NT2/D1 (cell line): ENCODE measurements around the gene CCDC186.

Source experiments
- DNase-seq: peaks from one replicate; pipeline ENCODE4 v3.0.0-alpha.2; 2011; ENCODE audit warnings: low read depth, low spot score
- H3K27me3 ChIP-seq: 2 replicates; pipeline ENCODE4 v1.6.0; 2011; ENCODE audit warnings: mild to moderate bottlenecking; ENCODE audit not compliant: insufficient read length, insufficient read depth
- H3K36me3 ChIP-seq: 2 replicates; pipeline ENCODE4 v1.6.1; 2011; ENCODE audit warnings: mild to moderate bottlenecking, low read length, mixed read lengths; ENCODE audit not compliant: insufficient read depth, insufficient read length
- H3K4me1 ChIP-seq: 2 replicates; pipeline ENCODE4 v1.5.1; 2011; ENCODE audit not compliant: insufficient read depth, insufficient read length
- H3K4me3 ChIP-seq: 2 replicates; pipeline ENCODE4 v1.5.1; 2011; ENCODE audit warnings: low read depth; ENCODE audit not compliant: insufficient read length
- H3K9ac ChIP-seq: 2 replicates; pipeline ENCODE4 v1.6.0; 2011; ENCODE audit warnings: low read depth; ENCODE audit not compliant: insufficient read length
- H3K9me3 ChIP-seq: 2 replicates; pipeline ENCODE4 v1.5.1; 2011; ENCODE audit warnings: mild to moderate bottlenecking, low read length; ENCODE audit not compliant: insufficient read depth
- SUZ12 ChIP-seq: IDR thresholded peaks from 2 replicates; pipeline ENCODE4 v1.6.1; 2011; ENCODE audit not compliant: insufficient read length, insufficient read depth; ENCODE audit errors: extremely low read depth
- YY1 ChIP-seq: IDR thresholded peaks from 2 replicates; pipeline ENCODE4 v1.6.1; 2011; ENCODE audit not compliant: insufficient read length, insufficient read depth
- ZNF274 ChIP-seq: IDR thresholded peaks from 2 replicates; pipeline ENCODE4 v1.6.1; 2011; ENCODE audit warnings: mild to moderate bottlenecking, low read depth, low read length

CCDC186 gene

DNA sequence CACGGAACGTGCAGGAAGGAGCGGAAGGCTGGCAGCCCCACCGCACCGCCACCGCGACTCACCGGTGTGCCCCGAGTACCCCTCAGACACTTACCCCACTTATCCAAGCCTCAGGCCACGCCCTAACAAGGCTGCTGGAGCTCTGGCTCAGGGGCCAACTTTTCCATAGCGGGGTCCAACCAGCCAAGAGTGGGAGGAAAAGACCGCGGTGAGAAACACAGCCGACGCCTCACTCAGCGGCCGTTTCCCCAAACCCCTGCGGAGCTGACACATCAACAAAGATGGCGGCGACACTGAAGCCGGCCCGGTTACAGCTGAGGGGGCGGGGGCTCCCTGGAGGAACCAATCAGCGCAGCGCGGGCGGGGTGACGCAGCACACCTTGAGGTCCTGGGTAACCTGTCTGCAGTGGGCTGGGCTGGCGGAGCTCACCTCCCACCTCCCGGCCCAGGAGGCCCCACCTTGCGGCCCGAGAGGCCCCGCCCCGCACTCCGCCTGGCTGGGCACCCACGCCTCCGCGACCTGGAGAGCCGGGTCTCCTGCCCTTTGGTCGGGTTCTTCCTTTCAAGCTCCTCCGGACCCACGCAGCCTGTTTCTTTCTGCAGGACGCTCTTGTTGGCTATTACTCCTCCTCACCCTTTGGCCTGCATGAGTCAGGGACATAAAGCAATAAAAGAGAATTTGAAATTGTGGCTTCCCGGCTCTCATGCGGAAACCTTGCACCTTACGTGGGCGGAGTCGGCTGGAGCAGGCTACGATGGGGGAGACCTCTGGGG lies at the start of gene CCDC186:
Gene CCDC186, minus strand, starts transcription at position 283 of the 774 bp plus-strand sequence. CDS start 10,935 bp downstream, outside the sequence.
- DNase-seq = peak; percentile 94

DNA sequence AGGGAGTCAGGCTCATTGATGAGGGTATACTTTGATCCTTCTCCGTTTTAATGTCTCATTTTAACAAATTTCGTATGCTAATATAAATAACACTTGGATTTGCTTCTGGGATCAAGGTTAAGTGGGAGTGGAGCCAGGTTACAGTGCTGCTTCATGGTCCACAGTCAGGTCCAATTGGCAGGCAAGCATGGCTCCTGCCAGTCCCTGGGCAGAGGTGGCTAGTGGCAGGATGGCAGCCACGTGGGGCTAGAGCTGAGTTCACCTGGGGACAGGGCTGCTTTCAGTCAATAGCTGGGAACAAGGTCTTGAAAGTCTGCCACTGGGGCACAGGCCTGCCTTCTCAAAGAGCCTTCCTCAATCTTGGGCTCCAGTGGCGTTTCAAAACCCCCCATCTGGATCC lies 49.1 kb upstream of the CCDC186 start:
- H3K4me3 ChIP-seq = no peak overlapping the region
- DNase-seq = no peak
- no peak overlapping the region for H3K9ac ChIP-seq
- H3K4me1 ChIP-seq = no peaks in the 10 kb centered on the region
- TF ChIP-seq SUZ12 = no peak
- no peaks in the 10 kb centered on the region for H3K36me3 ChIP-seq
- H3K9me3 ChIP-seq = no peaks in the 10 kb centered on the region
- H3K27me3 ChIP-seq = no peaks in the 10 kb centered on the region

More for the DNA sequence above, at the start of gene CCDC186:
- peak within 1 kb of the TSS; percentile 95 for H3K4me3 ChIP-seq
- peaks cover 8% of the 10 kb centered on the region; the same call in 1 of the 2 replicates for H3K9me3 ChIP-seq
- H3K4me1 ChIP-seq = no peaks in the 10 kb centered on the region
- H3K9ac ChIP-seq = peak within 1 kb of the TSS; percentile 84
- TF ChIP-seq ZNF274 = no peak
- TF ChIP-seq YY1 = peak; percentile 66
- H3K36me3 ChIP-seq = no peaks in the 10 kb centered on the region
- peaks cover 17% of the 10 kb centered on the region for H3K27me3 ChIP-seq

GRCh38 chr10:114221235-114221634 lies 47.2 kb upstream of the CCDC186 start:
- no peak overlapping the region for H3K9ac ChIP-seq
- TF ChIP-seq SUZ12 (no peak), YY1 (no peak), ZNF274 (no peak)
- no peaks in the 10 kb centered on the region for H3K27me3 ChIP-seq
- H3K36me3 ChIP-seq = no peaks in the 10 kb centered on the region
- H3K4me1 ChIP-seq = no peaks in the 10 kb centered on the region
- no peak overlapping the region for H3K4me3 ChIP-seq
- no peaks in the 10 kb centered on the region for H3K9me3 ChIP-seq
- no peak for DNase-seq

GRCh38 chr10:114220281-114220680 lies 46.3 kb upstream of the CCDC186 start:
- Histone ChIP-seq H3K4me1 (no peaks in the 10 kb centered on the region), H3K36me3 (no peaks in the 10 kb centered on the region), H3K4me3 (no peak overlapping the region), H3K9ac (no peak overlapping the region), H3K9me3 (no peaks in the 10 kb centered on the region), H3K27me3 (no peaks in the 10 kb centered on the region)
- TF ChIP-seq SUZ12 = no peak
- no peak for TF ChIP-seq YY1
- no peak for TF ChIP-seq ZNF274
- no peak for DNase-seq

DNA sequence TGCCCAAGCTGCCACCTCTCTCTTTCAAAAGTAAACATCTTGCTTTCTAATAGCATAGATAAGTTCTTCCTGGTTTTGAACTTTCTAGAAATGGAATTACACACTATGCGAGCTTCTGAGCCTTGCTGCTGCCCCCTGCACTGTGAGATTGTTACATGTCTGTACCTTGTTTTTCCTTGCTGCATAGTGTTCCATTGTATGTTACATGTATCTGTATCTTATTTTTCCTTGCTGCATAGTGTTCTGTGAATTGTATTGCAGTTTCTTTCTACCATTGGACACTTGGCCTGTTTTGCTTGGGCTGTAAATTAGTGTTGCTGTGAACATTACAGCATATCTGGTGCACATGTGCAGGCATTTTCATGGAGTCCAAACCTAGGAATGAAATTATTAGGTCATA lies 41.0 kb upstream of the CCDC186 start:
- Histone ChIP-seq H3K27me3 (no peaks in the 10 kb centered on the region), H3K9me3 (no peaks in the 10 kb centered on the region), H3K36me3 (no peaks in the 10 kb centered on the region), H3K4me1 (no peaks in the 10 kb centered on the region), H3K9ac (no peak overlapping the region), H3K4me3 (no peak overlapping the region)
- DNase-seq = no peak
- no peak for TF ChIP-seq YY1
- no peak for TF ChIP-seq ZNF274
- TF ChIP-seq SUZ12 = no peak

- H3K36me3 ChIP-seq = no peaks in the 10 kb centered on the region
- no peak for DNase-seq
- peaks cover 3% of the 10 kb centered on the region for H3K4me1 ChIP-seq
- TF ChIP-seq YY1 (no peak), SUZ12 (no peak), ZNF274 (no peak)
- H3K4me3 ChIP-seq = no peak overlapping the region
- no peaks in the 10 kb centered on the region for H3K9me3 ChIP-seq
- H3K27me3 ChIP-seq = no peaks in the 10 kb centered on the region
- no peak overlapping the region for H3K9ac ChIP-seq
Measured at GRCh38 chr10:114212153-114212552, 38.1 kb upstream of the CCDC186 start.

GRCh38 chr10:114208351-114208750 lies 34.3 kb upstream of the CCDC186 start:
- no peak for TF ChIP-seq YY1
- TF ChIP-seq ZNF274 = no peak
- TF ChIP-seq SUZ12 = no peak
- peaks cover 3% of the 10 kb centered on the region for H3K4me1 ChIP-seq
- DNase-seq = peak; percentile 43
- no peak overlapping the region for H3K4me3 ChIP-seq
- H3K36me3 ChIP-seq = no peaks in the 10 kb centered on the region
- H3K9me3 ChIP-seq = no peaks in the 10 kb centered on the region
- no peaks in the 10 kb centered on the region for H3K27me3 ChIP-seq
- H3K9ac ChIP-seq = no peak overlapping the region

DNA sequence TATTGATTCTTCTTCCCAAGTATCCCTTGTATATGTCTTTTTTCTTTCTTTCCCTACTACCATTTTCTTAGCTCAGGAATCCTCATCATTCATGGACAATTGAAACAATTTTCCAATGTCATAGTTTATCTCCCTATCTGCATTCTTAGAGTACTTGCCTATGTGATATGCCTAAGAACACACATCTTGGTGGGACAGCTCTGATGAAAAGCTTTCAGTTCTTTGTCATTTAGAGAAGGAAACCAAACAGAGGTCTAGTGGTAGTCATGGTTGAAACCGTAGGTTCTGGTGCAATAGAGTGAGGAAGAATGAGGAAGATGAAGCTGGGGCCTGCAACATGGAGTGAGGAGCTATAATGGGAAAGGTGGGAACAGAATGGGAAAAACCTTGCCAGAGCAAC lies 33.3 kb upstream of the CCDC186 start:
- Histone ChIP-seq H3K4me1 (peaks cover 3% of the 10 kb centered on the region), H3K9me3 (no peaks in the 10 kb centered on the region), H3K9ac (no peak overlapping the region), H3K27me3 (no peaks in the 10 kb centered on the region), H3K4me3 (no peak overlapping the region), H3K36me3 (no peaks in the 10 kb centered on the region)
- no peak for DNase-seq
- TF ChIP-seq YY1 (no peak), SUZ12 (no peak), ZNF274 (no peak)
